ENCODE data around the gene PDIA6.
"Not testable (repeated sequence)": the region's sequence is repeated elsewhere in the genome, so short reads cannot be mapped to it uniquely, and the experiment has no call there.

PDIA6 gene

DNA sequence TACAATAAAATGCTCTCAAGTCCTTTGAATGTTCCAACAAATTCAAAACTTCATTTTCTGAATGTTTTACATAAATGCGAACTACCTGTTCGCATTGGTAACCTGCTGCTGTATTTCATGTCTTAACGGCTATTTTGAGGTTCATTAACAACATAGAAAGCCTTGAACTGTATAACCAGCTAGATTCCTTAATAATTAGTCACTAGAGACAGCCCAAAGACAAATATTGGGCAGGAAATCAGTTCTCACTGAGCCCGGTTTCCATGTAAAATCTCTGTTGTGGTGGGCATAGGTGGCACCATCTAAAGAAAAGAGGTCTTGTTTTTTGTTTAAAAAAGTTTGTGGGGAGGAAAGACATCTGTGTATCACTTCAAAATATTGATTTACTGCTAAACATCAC lies 29.2 kb downstream of the PDIA6 start:
- no peak overlapping the region for H3K4me3 ChIP-seq (ENCODE audit: low read depth, low read length)

DNA sequence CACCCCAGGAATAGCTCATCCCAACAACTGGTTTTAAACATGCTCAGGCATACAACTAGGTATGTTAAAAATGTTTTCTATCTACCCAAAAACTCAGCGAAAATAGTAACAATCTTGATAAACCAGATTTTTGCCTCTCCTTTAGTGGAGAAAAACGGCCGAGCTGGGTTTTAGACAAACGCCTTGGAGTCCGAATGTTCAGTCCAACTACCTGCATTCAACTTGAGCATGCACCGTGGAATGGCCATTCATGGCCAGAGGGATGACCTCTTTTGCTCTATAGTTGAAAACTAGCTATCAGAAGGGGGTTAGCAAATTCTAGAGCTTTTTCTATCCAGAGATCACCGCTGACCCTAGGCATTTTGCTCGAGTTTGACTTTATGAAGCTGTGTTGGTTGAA lies 30.8 kb downstream of the PDIA6 start:
- H3K4me3 ChIP-seq (ENCODE audit: low read depth, low read length), result no peak overlapping the region

DNA sequence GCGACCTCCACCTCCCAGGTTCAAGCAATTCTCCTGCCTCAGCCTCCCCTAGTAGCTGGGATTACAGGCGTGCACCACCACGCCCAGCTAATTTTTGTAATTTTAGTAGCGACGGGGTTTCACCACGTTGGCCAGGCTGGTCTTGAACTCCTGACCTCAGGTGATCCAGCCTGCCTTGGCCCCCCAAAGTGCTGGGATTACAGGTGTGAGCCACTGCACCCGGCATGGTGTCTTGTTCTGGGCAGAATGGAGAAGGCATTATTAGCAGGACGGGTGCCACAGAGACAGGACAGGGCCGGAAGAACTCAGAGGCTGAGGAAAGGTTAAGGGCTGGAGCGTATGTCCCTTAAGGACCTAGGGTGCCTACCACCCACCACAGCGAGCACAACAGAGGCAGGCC lies 31.8 kb downstream of the PDIA6 start:
- not testable (repeated sequence) for H3K4me3 ChIP-seq (ENCODE audit: low read depth, low read length)

DNA sequence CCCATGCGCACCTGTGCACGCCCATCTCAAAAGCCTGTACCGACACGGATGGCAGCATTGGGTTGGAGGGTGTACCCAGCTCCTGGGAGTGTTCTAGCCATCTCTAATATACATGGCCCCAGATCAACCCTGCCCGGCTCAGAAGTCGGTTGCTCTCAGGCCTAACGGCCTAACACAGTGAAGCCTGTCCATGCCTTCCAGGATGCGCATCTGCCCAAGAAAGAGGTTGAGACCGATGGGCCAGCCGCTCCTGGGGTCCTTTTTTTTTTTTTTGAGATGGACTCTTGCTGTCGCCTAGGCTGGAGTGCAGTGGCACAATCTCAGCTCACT lies 32.1 kb downstream of the PDIA6 start:
- H3K4me3 ChIP-seq (ENCODE audit: low read depth, low read length), result no peak overlapping the region

DNA sequence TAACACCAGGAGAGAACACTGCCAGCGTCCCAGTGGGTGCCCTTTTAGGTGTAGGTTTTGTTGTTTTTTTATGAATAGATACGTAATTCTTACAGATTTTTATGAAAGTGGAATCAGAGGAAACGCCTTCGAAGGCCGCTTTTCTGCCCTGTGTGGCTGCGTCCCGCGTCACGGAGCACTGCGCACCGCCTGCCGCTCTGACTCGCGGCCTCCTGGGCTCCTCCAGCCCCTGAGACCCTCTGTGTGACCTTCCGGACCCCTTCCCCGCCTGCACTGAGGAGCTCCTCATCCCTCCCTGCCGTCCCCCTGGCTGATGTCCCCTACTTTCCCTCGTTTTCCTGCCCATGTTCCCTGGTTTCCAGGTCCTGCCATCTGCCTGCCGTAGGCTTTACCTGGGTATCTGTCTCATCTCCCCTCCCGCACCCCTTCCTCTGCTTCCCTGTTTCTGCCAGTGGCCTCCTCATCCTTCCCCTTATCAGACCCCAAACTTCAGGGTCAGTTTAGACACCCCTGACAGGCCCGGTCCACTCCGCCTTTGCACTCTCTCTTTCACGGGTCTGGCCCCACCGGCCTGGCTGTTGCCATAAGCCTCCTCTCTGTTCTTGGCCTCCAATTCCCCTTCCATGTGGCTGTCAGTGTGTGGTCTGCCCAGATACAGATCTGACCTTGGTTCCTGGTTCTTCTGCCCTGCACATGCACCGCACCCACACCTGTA lies 32.7 kb downstream of the PDIA6 start:
- no peak overlapping the region for H3K4me3 ChIP-seq (ENCODE audit: low read depth, low read length)

DNA sequence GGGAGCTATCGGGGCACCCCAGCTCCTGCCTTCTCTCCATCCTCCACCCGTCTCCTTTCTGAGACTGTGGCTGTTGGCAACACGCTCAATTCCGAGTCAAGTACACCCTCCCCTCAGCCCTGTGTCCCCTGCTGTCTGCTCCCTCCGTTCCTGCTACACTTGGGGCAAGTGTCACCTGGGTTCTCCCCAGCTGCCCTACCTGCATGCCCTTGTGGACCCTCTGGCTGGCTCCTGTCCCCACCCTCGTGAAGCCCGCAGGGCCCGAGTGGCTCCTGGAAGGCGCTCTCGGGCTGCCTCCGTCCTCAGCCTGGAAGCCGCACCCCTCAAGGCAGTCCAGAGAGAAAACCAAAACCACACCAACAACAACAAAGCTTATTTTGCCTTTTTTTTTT lies 33.9 kb downstream of the PDIA6 start:
- H3K4me3 ChIP-seq (ENCODE audit: low read depth, low read length), result no peak overlapping the region

DNA sequence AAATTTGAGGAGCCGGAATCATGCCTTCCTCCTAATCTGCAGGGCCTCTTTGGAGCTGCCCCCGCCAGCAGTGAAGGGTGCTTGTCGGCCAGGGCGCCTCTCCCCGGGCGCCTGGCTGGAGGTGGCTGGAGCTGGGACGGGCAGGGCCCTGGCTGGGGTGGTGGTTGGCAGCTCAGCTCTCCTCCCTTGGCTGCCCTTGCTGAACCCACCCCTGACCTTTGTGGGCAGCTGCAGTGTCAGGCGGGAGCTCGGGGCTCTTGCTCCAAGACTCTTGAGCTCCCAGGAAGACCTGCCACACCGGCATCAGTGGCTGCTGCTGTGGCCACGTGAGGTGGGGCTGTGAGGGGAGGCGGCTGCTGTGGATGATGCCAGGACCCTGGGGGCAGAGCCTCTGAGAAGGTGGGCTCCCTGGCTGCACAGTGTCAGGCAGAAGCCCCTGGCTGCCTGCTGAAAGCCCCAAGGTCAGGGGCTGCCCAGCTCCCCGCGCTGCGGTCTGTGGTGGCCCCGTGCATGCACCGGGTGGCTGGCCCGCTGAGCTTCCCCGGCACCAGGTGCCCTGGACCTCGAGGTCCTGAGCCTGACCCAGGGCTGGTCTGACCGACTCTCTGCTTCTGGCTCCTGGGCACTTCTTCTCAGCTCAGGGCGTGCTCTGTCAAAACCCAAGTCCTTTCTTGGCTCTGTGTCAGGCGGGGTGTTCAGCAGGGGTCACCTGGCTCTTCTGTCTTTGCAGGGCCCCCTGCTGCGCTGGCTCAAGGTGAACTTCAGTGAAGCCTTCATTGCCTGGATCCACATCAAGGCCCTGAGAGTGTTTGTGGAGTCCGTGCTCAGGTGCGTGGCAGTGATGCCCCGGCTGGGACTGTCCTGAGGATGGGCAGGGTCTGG lies 34.5 kb downstream of the PDIA6 start:
- no peak overlapping the region for H3K4me3 ChIP-seq (ENCODE audit: low read depth, low read length)

DNA sequence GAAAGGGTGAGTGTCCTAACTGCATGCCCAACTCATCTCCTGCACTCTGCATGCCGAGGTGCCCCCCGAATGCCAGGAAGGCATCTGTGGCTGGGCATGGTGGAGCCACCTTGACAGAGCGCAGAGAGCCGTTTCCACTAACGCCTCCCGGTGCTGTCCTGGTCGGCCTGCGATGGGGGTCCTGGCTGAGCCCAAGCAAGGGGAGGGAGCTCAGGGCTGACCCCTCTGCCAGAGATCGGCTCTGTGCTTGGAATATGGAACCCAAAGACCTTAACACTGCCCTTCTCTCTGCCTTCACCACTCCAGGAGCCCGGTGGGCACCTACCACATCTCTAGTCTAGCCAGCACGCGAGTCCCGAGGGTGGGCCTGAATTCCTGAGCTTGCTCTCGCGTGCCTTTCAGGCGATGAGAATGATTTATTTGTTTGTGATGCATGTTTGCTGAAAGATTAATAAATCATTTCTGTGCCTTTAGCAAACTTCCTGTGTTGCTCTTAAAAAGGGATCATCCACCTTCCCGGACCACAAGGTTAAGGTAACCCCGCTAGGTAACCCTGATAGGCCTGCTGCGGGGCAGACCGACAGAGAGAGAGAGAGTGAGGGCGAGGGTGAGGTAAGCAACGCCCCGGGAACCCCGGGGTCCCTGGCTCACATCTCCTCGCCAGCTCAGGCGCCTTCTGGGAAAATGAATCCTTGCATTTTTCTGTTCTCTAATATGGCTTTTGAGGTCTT lies 35.3 kb downstream of the PDIA6 start:
- H3K4me3 ChIP-seq (ENCODE audit: low read depth, low read length), result no peak overlapping the region

DNA sequence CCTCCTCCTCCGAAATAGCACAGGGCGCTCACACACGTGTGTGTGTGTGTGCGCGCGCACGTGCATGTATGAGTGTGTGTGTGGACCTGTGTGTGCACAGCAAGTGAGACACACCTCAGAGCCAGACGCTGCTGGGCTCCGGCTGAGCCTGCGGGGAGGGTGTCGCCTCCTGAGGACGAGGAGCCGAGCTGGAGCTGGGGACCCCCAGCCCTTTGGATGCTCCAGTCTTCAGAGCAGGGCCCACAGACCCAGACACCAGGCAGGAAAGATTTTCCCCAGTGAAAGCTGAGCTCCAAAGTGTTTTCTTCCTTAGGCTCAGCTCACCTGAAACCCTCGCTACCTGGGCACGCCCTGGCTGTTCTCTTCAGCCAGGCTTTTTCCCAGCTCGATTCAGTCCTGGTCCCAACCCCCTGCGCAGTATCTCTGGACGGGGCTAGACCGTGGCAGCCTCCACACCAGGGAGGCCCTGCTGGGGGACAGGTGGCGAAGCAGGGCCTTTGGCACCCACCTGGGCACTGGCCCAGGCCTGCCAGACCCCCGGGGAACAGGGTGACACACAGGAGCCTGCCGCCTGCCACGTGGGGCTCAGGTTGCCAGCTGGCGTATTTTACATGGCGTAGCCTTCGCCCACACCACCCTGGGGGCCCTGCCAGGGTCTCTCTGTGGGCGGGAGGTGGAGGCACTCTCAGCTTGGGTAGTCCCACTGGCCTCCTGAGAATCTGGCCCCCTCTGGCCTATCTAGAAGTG lies 36.2 kb downstream of the PDIA6 start:
- H3K4me3 ChIP-seq (ENCODE audit: low read depth, low read length), result no peak overlapping the region

DNA sequence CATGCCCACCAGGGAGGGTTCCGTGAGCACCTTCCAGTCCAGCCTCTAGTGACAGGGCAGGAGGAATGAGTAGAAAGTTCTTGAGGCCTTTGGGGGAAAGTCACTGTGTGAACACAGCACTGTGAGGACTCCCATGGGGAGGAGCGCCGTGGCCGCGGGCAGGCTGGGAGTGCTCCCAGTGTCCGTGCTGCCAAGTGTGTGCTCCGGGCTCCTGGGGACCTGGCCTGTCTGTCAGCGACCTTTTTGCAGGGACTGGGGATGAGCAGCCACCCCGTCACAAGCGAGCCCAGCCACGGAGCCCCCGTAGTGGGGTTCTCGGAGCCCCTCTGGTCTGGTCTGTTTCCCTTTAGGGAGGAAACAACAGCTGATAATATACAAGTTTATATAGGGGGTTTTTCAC lies 36.8 kb downstream of the PDIA6 start:
- no peak overlapping the region for H3K4me3 ChIP-seq (ENCODE audit: low read depth, low read length)

DNA sequence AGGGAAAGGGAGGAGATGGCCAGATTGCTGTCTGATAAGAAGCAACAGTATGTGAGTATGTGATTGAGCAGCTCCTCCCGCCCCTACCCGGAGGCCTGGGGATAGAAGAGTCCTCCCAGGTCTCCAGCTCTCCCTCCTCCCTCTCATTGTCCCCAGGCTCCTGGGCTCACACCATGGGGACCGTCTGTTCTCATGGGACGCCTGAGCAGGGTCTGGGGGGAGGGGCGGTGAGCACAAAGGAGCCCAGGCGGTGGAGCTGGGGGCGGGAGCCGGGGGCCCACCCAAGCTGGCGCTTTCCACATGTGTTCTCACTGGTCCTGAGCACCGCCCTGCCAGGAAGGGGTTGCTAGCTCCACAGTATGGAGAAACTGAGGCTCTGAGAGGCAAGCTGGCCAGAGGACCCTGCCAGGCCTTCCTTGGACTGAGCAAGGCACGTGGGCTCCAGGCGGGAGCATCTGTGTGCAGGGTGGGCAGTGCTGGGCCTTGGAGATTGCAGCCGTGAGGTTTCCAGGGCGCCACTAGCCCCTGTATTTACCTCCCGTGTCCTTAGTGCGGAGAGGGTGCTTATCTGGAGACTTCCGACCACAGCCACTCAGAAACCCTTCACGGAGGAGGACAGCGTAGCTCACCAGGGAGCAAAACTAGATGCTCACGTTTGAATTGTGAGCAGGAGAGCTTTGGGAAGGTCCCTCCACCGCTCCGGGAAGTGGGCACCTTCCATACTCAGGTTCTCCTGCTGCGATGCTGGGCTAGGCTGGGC lies 37.4 kb downstream of the PDIA6 start:
- no peak overlapping the region for H3K4me3 ChIP-seq (ENCODE audit: low read depth, low read length)

DNA sequence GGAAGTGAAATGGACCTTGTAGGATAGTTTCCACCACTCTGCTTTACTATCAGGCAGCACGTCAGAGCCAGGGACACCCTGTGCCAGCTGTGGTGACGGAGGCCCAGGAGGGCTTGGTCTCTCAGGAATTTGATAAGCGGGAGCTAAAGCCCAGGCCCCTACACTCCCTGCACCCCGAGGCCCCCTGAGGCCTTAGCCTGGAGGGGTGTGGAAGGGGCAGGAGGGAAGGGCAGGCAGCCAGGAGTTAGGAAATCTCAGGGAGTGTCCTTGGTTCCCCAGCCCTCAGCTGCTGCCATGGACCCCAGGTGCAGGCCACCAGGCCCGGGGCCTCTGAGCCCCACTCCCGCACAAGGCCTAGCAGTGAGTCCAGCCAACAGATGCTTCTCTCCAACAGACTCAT lies 38.2 kb downstream of the PDIA6 start:
- H3K4me3 ChIP-seq (ENCODE audit: low read depth, low read length), result no peak overlapping the region

DNA sequence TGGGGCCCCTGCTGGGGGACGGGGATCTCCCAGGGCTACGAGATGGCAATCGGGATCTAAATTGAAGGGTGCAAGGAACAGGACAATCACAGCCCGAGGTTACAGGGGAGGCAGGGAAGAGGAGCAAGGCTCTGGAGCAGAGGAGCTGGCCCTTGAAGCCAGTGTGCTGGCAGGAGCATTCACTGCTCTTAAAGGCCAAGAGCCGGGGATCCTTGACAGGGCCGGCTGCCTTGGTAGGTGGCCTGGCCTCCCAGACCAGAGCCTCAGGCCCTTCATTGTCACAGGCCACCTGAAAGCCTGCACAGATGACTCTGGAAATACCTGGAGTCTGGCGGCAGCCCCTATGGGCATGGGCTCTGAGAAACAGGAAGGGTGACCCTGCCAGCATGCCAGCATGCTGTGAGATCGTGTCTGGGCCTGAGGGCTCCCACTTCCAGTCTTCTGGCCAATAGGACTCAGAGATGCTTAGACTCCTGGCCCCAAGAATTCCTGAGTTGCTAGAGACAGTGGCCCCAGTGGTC lies 38.7 kb downstream of the PDIA6 start:
- no peak overlapping the region for H3K4me3 ChIP-seq (ENCODE audit: low read depth, low read length)

DNA sequence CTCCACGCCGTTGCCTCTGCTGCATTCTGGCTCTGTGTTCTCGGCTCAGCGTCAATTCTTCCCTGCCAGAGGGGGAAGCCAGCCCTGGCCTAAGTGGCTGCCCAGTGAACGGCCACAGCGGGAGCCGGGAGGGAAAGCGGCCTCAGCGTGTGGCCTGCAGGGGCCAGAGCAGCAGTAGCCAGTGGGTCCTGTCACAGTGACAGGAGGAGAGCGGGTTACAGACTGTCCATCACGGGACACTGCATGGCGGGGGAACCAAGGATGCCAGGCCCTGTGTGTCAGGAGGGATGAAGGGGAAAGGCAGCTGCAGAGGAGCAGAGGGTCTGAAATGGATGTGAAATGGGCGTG lies 39.7 kb downstream of the PDIA6 start:
- H3K4me3 ChIP-seq (ENCODE audit: low read depth, low read length), result no peak overlapping the region

DNA sequence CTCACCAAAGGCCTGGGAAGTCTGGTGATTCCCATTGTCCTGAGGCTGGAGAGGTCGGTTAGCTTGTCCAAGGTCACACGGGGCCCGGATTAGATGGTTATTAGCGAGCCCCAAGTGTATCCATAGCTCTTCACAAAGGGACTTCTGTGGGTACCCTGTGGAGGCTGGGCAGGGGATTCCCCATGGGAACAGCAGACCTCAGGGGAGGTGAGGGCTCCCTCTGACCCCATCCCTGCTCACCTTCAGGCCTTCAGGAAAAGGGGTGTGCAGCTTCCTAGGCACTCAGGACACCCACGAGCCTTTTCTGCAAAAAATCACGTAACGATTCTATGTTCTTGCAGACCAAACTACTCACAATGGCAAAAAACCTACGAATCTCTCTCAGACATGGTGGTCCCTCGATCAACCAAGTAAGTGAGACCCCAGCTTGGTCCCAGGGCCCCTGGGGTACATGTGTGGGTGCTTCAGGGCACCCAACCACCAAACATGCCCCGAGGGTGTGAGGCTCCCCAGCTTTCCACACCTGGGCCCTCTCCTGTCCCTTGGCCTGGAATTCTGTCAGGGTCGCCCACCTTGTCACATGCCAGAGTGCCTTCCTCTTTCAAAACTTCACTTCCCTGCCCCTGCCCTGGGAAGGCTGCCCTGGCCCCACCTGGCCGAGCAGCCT lies 40.3 kb downstream of the PDIA6 start:
- H3K4me3 ChIP-seq (ENCODE audit: low read depth, low read length), result no peak overlapping the region

DNA sequence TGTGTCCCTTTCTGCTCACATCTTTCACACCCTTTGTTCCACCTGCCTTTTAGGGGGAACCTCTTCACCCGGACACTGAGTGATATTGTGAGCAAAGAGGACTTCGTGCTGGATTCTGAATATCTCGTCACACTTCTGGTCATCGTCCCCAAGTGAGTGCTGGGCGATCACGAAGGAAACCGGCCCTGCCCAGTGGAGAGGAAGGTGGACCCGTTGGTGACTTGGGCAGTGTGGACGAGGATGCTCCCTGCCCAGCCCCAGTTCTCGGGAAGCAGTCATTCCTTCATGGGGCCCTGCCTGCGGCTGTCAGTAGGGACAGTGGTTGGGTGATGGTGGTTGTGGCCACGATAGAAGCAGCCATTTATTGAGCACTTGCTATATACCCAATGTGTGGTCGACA lies 40.8 kb downstream of the PDIA6 start:
- H3K4me3 ChIP-seq (ENCODE audit: low read depth, low read length), result no peak overlapping the region

DNA sequence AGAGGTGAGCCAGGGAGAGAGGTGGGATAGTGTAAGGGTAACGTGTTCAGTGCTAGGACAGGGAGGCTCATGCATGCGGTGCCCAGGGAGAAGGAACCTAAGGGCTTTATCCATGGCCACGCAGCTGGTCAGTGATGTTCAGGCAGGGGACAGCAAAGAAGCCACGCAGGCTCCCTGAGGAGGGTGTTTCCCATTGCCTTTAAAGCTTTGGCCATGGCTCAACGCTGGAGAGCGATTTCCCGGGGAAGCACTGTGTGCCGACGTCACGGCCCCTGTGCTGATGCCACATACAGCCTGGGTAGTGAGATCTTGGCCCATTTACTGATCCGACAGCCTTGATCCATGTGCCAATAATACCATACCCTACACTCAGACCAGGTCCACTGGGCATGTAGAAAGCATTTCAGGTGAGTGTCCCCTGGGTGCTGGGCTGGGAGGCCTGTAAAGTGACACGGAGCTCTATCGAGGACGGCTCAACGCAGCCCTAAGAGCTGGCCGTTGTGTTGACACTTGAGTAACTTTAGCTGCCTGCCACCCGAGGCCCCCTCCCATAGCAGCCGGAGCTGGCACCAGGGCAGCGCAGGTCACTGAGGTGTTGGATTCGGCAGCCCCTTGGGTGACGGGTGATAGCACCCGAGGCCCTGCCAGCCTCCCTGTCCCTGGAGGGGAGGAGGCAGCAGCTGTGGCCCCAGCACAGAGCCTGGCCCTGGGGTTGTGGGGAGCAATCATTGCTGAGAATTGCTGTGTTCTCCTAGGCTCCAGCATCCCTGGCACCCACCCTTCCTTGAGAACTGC lies 41.4 kb downstream of the PDIA6 start:
- H3K4me3 ChIP-seq (ENCODE audit: low read depth, low read length), result no peak overlapping the region

DNA sequence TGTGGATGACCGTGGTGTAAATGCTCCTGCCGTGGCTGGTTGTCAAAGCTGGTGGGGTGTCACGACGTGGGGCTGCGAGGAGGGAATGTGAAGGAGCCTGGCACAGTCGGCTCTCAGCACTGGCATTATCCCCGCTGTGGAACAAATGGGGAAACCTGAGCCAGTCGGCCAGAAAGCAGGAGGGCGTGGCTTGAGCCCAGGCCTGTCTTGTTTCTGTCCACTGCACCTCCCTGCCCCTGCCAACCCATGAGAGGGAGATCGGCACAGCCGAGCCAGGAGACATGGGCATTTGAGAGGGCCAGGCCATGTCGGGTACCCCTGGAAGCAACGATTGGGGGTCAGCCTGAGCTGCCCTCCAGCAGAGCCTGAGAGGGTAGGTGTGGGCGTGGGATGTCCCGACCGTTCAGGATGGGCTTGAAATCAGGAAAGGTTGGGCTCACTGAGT lies 44.5 kb downstream of the PDIA6 start:
- H3K4me3 ChIP-seq (ENCODE audit: low read depth, low read length), result no peak overlapping the region

DNA sequence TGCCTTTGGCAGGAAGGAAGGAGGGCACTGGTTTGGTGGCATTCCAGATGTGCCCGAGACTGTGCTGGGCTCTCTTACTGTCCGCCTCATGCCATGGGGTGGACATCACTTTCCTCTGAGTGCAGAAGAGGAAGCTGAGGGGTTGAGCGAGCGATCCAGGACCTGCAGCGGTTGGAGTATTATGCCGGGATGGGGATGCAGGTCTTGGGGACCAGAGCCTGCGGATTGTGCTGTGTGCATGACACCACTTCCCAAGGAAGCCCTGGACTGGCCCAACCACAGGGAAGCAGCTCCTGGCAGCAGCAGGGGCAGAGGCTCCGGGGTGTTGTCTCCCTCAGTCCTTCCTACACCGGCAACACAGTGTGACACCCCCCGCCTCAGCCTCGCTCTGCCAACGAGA lies 46.7 kb downstream of the PDIA6 start:
- no peak overlapping the region for H3K4me3 ChIP-seq (ENCODE audit: low read depth, low read length)
